CD4-positive, alpha-beta T cell (primary cell): Measurements from ENCODE around the gene MYO1A. TPM values are rescaled to one million over a fixed set of nuclear protein-coding genes. Genes with fewer than 3 reads are reported as not detected.

Experiments
- ATAC-seq: fragments of 200-7000 bp; cut with Tn5 transposase; one replicate; pipeline ENCODE4 v1.10.0; 2022; ENCODE audit warnings: mild to moderate bottlenecking; ENCODE audit not compliant: poor library complexity
- CTCF ChIA-PET: fragments of 350-600 bp; sonication (Branson Sonifier 250); formaldehyde crosslinking; loops from one replicate; lab custom pipeline; 2021; ENCODE audit warnings: antibody characterized with exemption, inconsistent platforms; lab: Charles Lee
- POLR2A ChIA-PET: fragments of 350-600 bp; sonication (Branson Sonifier 250); formaldehyde crosslinking; loops from one replicate; lab custom pipeline; 2021; ENCODE audit warnings: antibody characterized with exemption, inconsistent platforms; lab: Charles Lee
- DNase-seq, 14 experiments: peaks; one replicate each; pipeline ENCODE4 v3.0.0-alpha.2; 2013 to 2020; ENCODE audit warnings: mixed read lengths in 2 of 14
- H3K27ac ChIP-seq, 2 donors: one replicate each; pipeline versions ENCODE4 v1.5.1 to v1.7.0; 2013; ENCODE audit warnings: low read length in 2 of 2, low read depth in 1 of 2, mild to moderate bottlenecking in 1 of 2
- H3K27me3 ChIP-seq, 2 experiments: 1 replicate in 1 of 2; 2 replicates in 1 of 2; pipeline versions ENCODE4 v1.6.1 to v1.7.0; 2013; ENCODE audit warnings: low read length in 2 of 2, control low read depth in 1 of 2, mild to moderate bottlenecking in 1 of 2, moderate library complexity in 1 of 2; ENCODE audit not compliant: insufficient read depth in 2 of 2, control insufficient read depth in 1 of 2
- H3K36me3 ChIP-seq: one replicate; pipeline ENCODE4 v1.6.1; 2013; ENCODE audit warnings: low read length, control low read depth; ENCODE audit not compliant: insufficient read depth
- H3K4me1 ChIP-seq: one replicate; pipeline ENCODE4 v1.6.1; 2013; ENCODE audit warnings: low read length, control low read depth; ENCODE audit not compliant: insufficient read depth
- H3K4me3 ChIP-seq: one replicate; pipeline ENCODE4 v1.5.1; 2013; ENCODE audit warnings: mild to moderate bottlenecking, low read length, moderate library complexity
- H3K9me3 ChIP-seq, 2 experiments: 1 replicate in 1 of 2; 2 replicates in 1 of 2; pipeline versions ENCODE4 v1.6.1 to v1.7.0; 2013; ENCODE audit warnings: low read length in 2 of 2, mild to moderate bottlenecking in 2 of 2, control low read depth in 1 of 2, moderate library complexity in 1 of 2; ENCODE audit not compliant: control insufficient read depth in 1 of 2, insufficient read depth in 1 of 2
- H3K27ac Mint-ChIP-seq: one replicate; pipeline ENCODE4 v1.8.0; 2020; ENCODE audit warnings: mixed read lengths
- H3K27me3 Mint-ChIP-seq: one replicate; pipeline ENCODE4 v1.8.0; 2021; ENCODE audit warnings: mixed read lengths
- H3K36me3 Mint-ChIP-seq: one replicate; pipeline ENCODE4 v1.8.0; 2021; ENCODE audit warnings: low read depth, mixed read lengths
- H3K4me1 Mint-ChIP-seq: one replicate; pipeline ENCODE4 v1.8.0; 2021; ENCODE audit warnings: low read depth, mixed read lengths
- H3K4me3 Mint-ChIP-seq: one replicate; pipeline ENCODE4 v1.8.0; 2020; ENCODE audit warnings: mild to moderate bottlenecking, mixed read lengths
- H3K9me3 Mint-ChIP-seq: one replicate; pipeline ENCODE4 v1.8.0; 2020; ENCODE audit warnings: mixed read lengths
- intact Hi-C, 2 experiments: fragments of 100-400 bp; cut with DNase I in 1 of 2; cut with micrococcal nuclease in 1 of 2; formaldehyde crosslinking; loops; one replicate each; pipeline versions ENCODE4 v1.15.1 to v1.9.0; 2023 to 2025; cut with DNase I, micrococcal nuclease
- total RNA-seq, 174 experiments: library from RNA in 2 of 174; stranded (reverse) in 2 of 174; gene quantifications; one replicate each; pipeline ENCODE4 v1.2.3 and lab custom pipeline; 2021 to 2026
- TF ChIP-seq, protein P1 (sequence below): fragments of 200-600 bp; IDR thresholded peaks from one replicate; pipeline ENCODE4 v1.8.0; 2022; ENCODE audit warnings: antibody characterized with exemption, mild to moderate bottlenecking

Gene MYO1A
- total RNA-seq, 2 experiments from 2014 or later: 1.0 to 1.1 TPM

GRCh38 chr12:57087010-57087690, 37.2 kb upstream of the MYO1A start:
- TF ChIP-seq, protein P1, sequence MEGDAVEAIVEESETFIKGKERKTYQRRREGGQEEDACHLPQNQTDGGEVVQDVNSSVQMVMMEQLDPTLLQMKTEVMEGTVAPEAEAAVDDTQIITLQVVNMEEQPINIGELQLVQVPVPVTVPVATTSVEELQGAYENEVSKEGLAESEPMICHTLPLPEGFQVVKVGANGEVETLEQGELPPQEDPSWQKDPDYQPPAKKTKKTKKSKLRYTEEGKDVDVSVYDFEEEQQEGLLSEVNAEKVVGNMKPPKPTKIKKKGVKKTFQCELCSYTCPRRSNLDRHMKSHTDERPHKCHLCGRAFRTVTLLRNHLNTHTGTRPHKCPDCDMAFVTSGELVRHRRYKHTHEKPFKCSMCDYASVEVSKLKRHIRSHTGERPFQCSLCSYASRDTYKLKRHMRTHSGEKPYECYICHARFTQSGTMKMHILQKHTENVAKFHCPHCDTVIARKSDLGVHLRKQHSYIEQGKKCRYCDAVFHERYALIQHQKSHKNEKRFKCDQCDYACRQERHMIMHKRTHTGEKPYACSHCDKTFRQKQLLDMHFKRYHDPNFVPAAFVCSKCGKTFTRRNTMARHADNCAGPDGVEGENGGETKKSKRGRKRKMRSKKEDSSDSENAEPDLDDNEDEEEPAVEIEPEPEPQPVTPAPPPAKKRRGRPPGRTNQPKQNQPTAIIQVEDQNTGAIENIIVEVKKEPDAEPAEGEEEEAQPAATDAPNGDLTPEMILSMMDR: no peak
- Histone ChIP-seq H3K9me3 (no peaks in the 10 kb centered on the region), H3K4me3 (peak overlapping the region; percentile 82), H3K27ac (peak overlapping the region; percentile 99), H3K27me3 (no peaks in the 10 kb centered on the region), H3K36me3 (peaks cover 15% of the 10 kb centered on the region), H3K4me1 (peaks cover 56% of the 10 kb centered on the region)
- Mint-ChIP-seq H3K27me3 (no peaks in the 10 kb centered on the region), H3K4me3 (peak overlapping the region; percentile 98), H3K9me3 (no peaks in the 10 kb centered on the region), H3K4me1 (peaks cover 57% of the 10 kb centered on the region), H3K27ac (peak overlapping the region; percentile 98), H3K36me3 (peaks cover 42% of the 10 kb centered on the region)
- DNase-seq: peak; percentile 82 to 95 (median 90)
- POLR2A ChIA-PET: interaction anchor here (0.6 to 14.4 kb wide), 11 partner anchors 9 to 459 kb away, joined by 3 to 344 read pairs (median 5); partner anchors contain the start of genes NEMP1 and STAT6
- ATAC-seq: peak; percentile 56
- CTCF ChIA-PET: interaction anchor here (0.6 to 2.0 kb wide), 2 partner anchors 18 to 25 kb away, joined by 4 to 12 read pairs (median 5); no protein-coding TSS in a partner anchor
- intact Hi-C loops: loop anchor here (1.0 to 10.0 kb wide), 3 partner anchors 8 to 452 kb away; partner anchors contain the start of gene BAZ2A (in 1 of the 2)

GRCh38 chr12:57086493-57087009, 36.6 kb upstream of the MYO1A start:
- H3K36me3 Mint-ChIP-seq: peaks cover 36% of the 10 kb centered on the region
- TF ChIP-seq, protein P1: peak; percentile 24
- peak overlapping the region; percentile 82 for H3K4me3 ChIP-seq
- H3K4me1 ChIP-seq: peaks cover 50% of the 10 kb centered on the region
- H3K9me3 ChIP-seq: no peaks in the 10 kb centered on the region
- DNase-seq (peak in 9 of 14 experiments; percentile 32 to 73 (median 55)), ATAC-seq (no peak)
- H3K27ac Mint-ChIP-seq: peak overlapping the region; percentile 98
- intact Hi-C loops: loop anchor here (1.0 to 10.0 kb wide), 3 partner anchors 7 to 452 kb away; partner anchors contain the start of gene BAZ2A (in 1 of the 2)
- CTCF ChIA-PET: interaction anchor here (1.0 to 2.0 kb wide), 2 partner anchors 17 to 26 kb away, joined by 5 to 12 read pairs; no protein-coding TSS in a partner anchor
- no peaks in the 10 kb centered on the region for H3K27me3 ChIP-seq
- peaks cover 9% of the 10 kb centered on the region for H3K36me3 ChIP-seq
- POLR2A ChIA-PET: interaction anchor here (0.6 to 14.4 kb wide), 7 partner anchors 8 to 458 kb away, joined by 3 to 344 read pairs (median 3); partner anchors contain the start of genes NEMP1 and STAT6
- H3K9me3 Mint-ChIP-seq: no peaks in the 10 kb centered on the region
- peak overlapping the region; percentile 99 for H3K27ac ChIP-seq
- peak overlapping the region; percentile 98 for H3K4me3 Mint-ChIP-seq
- H3K27me3 Mint-ChIP-seq: no peaks in the 10 kb centered on the region
- H3K4me1 Mint-ChIP-seq: peaks cover 51% of the 10 kb centered on the region

DNA sequence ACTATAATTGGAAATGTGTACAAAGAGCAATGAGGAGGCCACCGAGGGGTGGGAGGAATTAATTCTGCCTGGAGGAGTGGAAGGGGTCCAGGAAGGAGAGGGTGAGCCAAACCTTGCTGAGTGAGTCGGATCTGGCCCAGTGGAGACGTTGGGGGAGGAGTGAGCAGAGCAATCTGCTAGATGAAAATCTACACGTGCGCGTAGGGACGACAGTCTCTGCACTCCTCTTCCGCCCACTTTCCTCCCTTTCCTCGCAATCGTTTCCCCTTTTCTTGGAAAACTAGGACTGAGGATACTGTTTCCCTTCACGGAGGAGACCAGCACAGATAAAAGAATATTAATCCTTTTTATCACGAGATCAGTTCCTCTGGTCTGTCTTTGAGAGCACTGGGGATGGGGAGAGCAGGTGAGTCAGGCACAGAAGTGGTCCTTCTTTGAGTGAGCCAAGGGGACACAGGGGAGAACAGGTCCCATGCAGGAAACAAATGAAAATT, 36.1 kb upstream of the MYO1A start:
- Mint-ChIP-seq H3K4me1 (peaks cover 47% of the 10 kb centered on the region), H3K9me3 (no peaks in the 10 kb centered on the region), H3K4me3 (peak overlapping the region; percentile 98), H3K36me3 (peaks cover 31% of the 10 kb centered on the region), H3K27ac (peak overlapping the region; percentile 98), H3K27me3 (no peaks in the 10 kb centered on the region)
- intact Hi-C loops: loop anchor here (2.0 to 10.0 kb wide), 2 partner anchors 17 to 451 kb away; partner anchors contain the start of gene BAZ2A (in 1 of the 2)
- Histone ChIP-seq H3K36me3 (peaks cover 4% of the 10 kb centered on the region), H3K9me3 (no peaks in the 10 kb centered on the region), H3K27ac (peak overlapping the region; percentile 99), H3K27me3 (no peaks in the 10 kb centered on the region), H3K4me1 (peaks cover 45% of the 10 kb centered on the region), H3K4me3 (peak overlapping the region; percentile 82)
- CTCF ChIA-PET: interaction anchor here (1.0 to 2.0 kb wide), 2 partner anchors 17 to 26 kb away, joined by 5 to 12 read pairs; no protein-coding TSS in a partner anchor
- no peak for ATAC-seq
- TF ChIP-seq, protein P1: no peak
- POLR2A ChIA-PET: interaction anchor here (1.0 to 14.4 kb wide), 3 partner anchors 8 to 22 kb away, joined by 6 to 344 read pairs (median 130); partner anchors contain the start of genes NEMP1 and STAT6
- DNase-seq: peak in 4 of 14 experiments; percentile 37 to 46 (median 43)
